HCT116 (cell line): ENCODE data around the gene OR2T2. TPM values are rescaled to one million over a fixed set of nuclear protein-coding genes. Genes with fewer than 3 reads are reported as not detected.

Experiments used
- ATAC-seq: fragments of 200-7000 bp; cut with Tn5 transposase; 2 replicates; pipeline ENCODE4 v1.9.1; 2020; ENCODE audit warnings: mild to moderate bottlenecking, moderate library complexity
- BruUV-seq: library from RNA; stranded (reverse); fragments of 400-500 nt; replicated peaks from 2 replicates; lab custom pipeline; 2021; lab: Mats Ljungman, UMichigan
- CTCF ChIA-PET: fragments of 300-600 bp; sonication (Branson Sonifier 250); formaldehyde crosslinking; loops from one replicate; lab custom pipeline; 2021; ENCODE audit warnings: antibody characterized with exemption; lab: Charles Lee
- POLR2A ChIA-PET: fragments of 300-600, 350-600 bp; sonication (Branson Sonifier 250); formaldehyde crosslinking; loops from one replicate; lab custom pipeline; 2021; ENCODE audit warnings: antibody characterized with exemption; lab: Charles Lee
- RAD21 ChIA-PET, 2 experiments: fragments of 300-600 bp; sonication (Branson Sonifier 250); formaldehyde crosslinking; loops; one replicate each; lab custom pipeline; 2023; ENCODE audit warnings: low total read pairs in 2 of 2; ENCODE audit not compliant: uncharacterized antibody in 2 of 2, unreplicated experiment in 2 of 2, low non-redundant PET in 1 of 2; lab: Charles Lee
- DNase-seq: peaks from one replicate; pipeline ENCODE4 v3.0.0-alpha.2; 2010; ENCODE audit warnings: low read depth, low spot score
- H2AFZ ChIP-seq: fragments of 200-600 bp; shearing (Covaris generic), sonication (generic); 2 replicates; pipeline ENCODE4 v1.6.1; 2017; ENCODE audit warnings: low read depth, mixed run types, mixed read lengths, antibody characterized with exemption, low read length; ENCODE audit not compliant: poor library complexity, severe bottlenecking
- H3K27ac ChIP-seq: 2 replicates; pipeline ENCODE4 v1.5.1; 2012; ENCODE audit warnings: low read depth, low read length
- H3K27me3 ChIP-seq: fragments of 200-600 bp; sonication (generic); 2 replicates; pipeline ENCODE4 v1.6.1; 2016; ENCODE audit warnings: mixed run types, low read length, mixed read lengths; ENCODE audit not compliant: insufficient read depth
- H3K36me3 ChIP-seq, 2 experiments: fragments of 200-500 bp in 1 of 2; fragments of 200-600 bp in 1 of 2; sonication (Bioruptor generic) in 1 of 2; sonication (generic) in 1 of 2; 2 replicates each; pipeline versions ENCODE4 v1.5.1 to v1.6.1; 2014 to 2016; ENCODE audit warnings: low read length in 2 of 2, inconsistent platforms in 1 of 2, mixed read lengths in 1 of 2, mixed run types in 1 of 2; ENCODE audit not compliant: insufficient read depth in 2 of 2, control insufficient read depth in 1 of 2
- H3K4me1 ChIP-seq, 2 experiments: fragments of 200-600 bp in 1 of 2; sonication (generic) in 1 of 2; 2 replicates each; pipeline versions ENCODE4 v1.5.1 to v1.6.1; 2012 to 2017; ENCODE audit warnings: low read length in 2 of 2, inconsistent platforms in 1 of 2, mild to moderate bottlenecking in 1 of 2, mixed read lengths in 1 of 2, mixed run types in 1 of 2, moderate library complexity in 1 of 2; ENCODE audit not compliant: insufficient read depth in 2 of 2, control insufficient read depth in 1 of 2
- H3K4me2 ChIP-seq: fragments of 200-600 bp; sonication (generic); 2 replicates; pipeline ENCODE4 v1.6.1; 2017; ENCODE audit warnings: mixed run types, low read length, mixed read lengths
- H3K4me3 ChIP-seq, 2 experiments: fragments of 200-600 bp in 1 of 2; sonication (generic) in 1 of 2; replicated peaks in 1 of 2; 2 replicates each; pipeline ENCODE4 v1.5.1; 2011 to 2016; ENCODE audit warnings: low read length in 2 of 2, control low read depth in 1 of 2, low read depth in 1 of 2, mild to moderate bottlenecking in 1 of 2, mixed read lengths in 1 of 2, mixed run types in 1 of 2
- H3K79me2 ChIP-seq: fragments of 200-600 bp; sonication (generic); 2 replicates; pipeline ENCODE4 v1.6.1; 2017; ENCODE audit warnings: mild to moderate bottlenecking, mixed run types, low read length, moderate library complexity, mixed read lengths; ENCODE audit not compliant: insufficient read depth
- H3K9ac ChIP-seq: fragments of 200-600 bp; sonication (generic); 2 replicates; pipeline ENCODE4 v1.6.1; 2016; ENCODE audit warnings: low read length, mixed read lengths
- H3K9me2 ChIP-seq: fragments of 200-600 bp; sonication (generic), shearing (Covaris generic); 2 replicates; pipeline ENCODE4 v1.6.1; 2017; ENCODE audit warnings: mixed run types, mild to moderate bottlenecking, moderate library complexity; ENCODE audit not compliant: insufficient read depth
- H3K9me3 ChIP-seq, 2 experiments: fragments of 200-500 bp in 1 of 2; fragments of 200-600 bp in 1 of 2; sonication (Bioruptor generic) in 1 of 2; sonication (generic) in 1 of 2; 2 replicates each; pipeline ENCODE4 v1.6.1; 2014 to 2017; ENCODE audit warnings: low read length in 2 of 2, mixed read lengths in 2 of 2, inconsistent platforms in 1 of 2, low read depth in 1 of 2, mild to moderate bottlenecking in 1 of 2, mixed run types in 1 of 2, moderate library complexity in 1 of 2; ENCODE audit not compliant: control insufficient read depth in 1 of 2, insufficient read depth in 1 of 2
- H4K20me1 ChIP-seq: fragments of 200-600 bp; sonication (generic), shearing (Covaris generic); 2 replicates; pipeline ENCODE4 v1.6.1; 2017; ENCODE audit warnings: mixed run types, mild to moderate bottlenecking, moderate library complexity; ENCODE audit not compliant: insufficient read depth
- CBX3 ChIP-seq: IDR thresholded peaks from 2 replicates; pipeline ENCODE4 v1.6.1; 2012; ENCODE audit warnings: low read depth
- EGR1 ChIP-seq: IDR thresholded peaks from 2 replicates; pipeline ENCODE4 v1.6.1; 2012; ENCODE audit warnings: low read depth
- ELF1 ChIP-seq: IDR thresholded peaks from 2 replicates; pipeline ENCODE4 v1.6.1; 2012; ENCODE audit warnings: low read depth, borderline replicate concordance
- EZH2phosphoT487 ChIP-seq: fragments of 200-600 bp; IDR thresholded peaks from 2 replicates; pipeline ENCODE4 v1.6.1; 2018; ENCODE audit warnings: antibody characterized with exemption, borderline replicate concordance
- FOSL1 ChIP-seq: IDR thresholded peaks from 2 replicates; pipeline ENCODE4 v1.6.1; 2012; ENCODE audit warnings: low read depth
- JUND ChIP-seq: IDR thresholded peaks from 2 replicates; pipeline ENCODE4 v1.6.1; 2012
- POLR2AphosphoS5 ChIP-seq: IDR thresholded peaks from 2 replicates; pipeline ENCODE4 v1.6.1; 2011; ENCODE audit warnings: mild to moderate bottlenecking, low read depth, low read length, moderate library complexity
- RAD21 ChIP-seq: IDR thresholded peaks from 2 replicates; pipeline ENCODE4 v1.6.1; 2012; ENCODE audit warnings: low read depth, mild to moderate bottlenecking
- SIN3A ChIP-seq: IDR thresholded peaks from 2 replicates; pipeline ENCODE4 v1.6.1; 2012; ENCODE audit warnings: low read depth
- SRF ChIP-seq: IDR thresholded peaks from 2 replicates; pipeline ENCODE4 v1.6.1; 2012; ENCODE audit warnings: low read depth
- TCF7L2 ChIP-seq: IDR thresholded peaks from 2 replicates; pipeline ENCODE4 v1.7.0; 2011; ENCODE audit warnings: borderline replicate concordance, inconsistent platforms; ENCODE audit not compliant: insufficient read depth, insufficient read length; ENCODE audit errors: extremely low read depth
- YY1 ChIP-seq: IDR thresholded peaks from 2 replicates; pipeline ENCODE4 v1.6.1; 2011; ENCODE audit warnings: low read length, low read depth, moderate library complexity, mild to moderate bottlenecking; ENCODE audit not compliant: insufficient replicate concordance; ENCODE audit errors: extremely low read depth
- ZFX ChIP-seq: fragments of 450-650 bp; IDR thresholded peaks from 2 replicates; pipeline ENCODE4 v1.6.1; 2017
- intact Hi-C: fragments of 100-400 bp; cut with micrococcal nuclease; formaldehyde crosslinking; loops from 2 replicates; pipeline ENCODE4 v1.10.0; 2022
- total RNA-seq: library from RNA; stranded (reverse); gene quantifications from one replicate; pipeline ENCODE4 v1.2.1, GENCODE V29; 2021; ENCODE audit not compliant: unreplicated experiment
- TF ChIP-seq, protein P1 (sequence below): IDR thresholded peaks from 2 replicates; pipeline ENCODE4 v1.6.1; 2012
- TF ChIP-seq, protein P2 (sequence below), 3 experiments: fragments of 200-600 bp in 1 of 3; sonication (generic) in 1 of 3; IDR thresholded peaks in 2 of 3; conservative IDR thresholded peaks in 1 of 3; 2 replicates each; pipeline ENCODE4 v1.5.1; 2012 to 2017; ENCODE audit warnings: low read depth in 2 of 3, low read length in 2 of 3, antibody characterized with exemption in 1 of 3, borderline replicate concordance in 1 of 3, control low read depth in 1 of 3, mild to moderate bottlenecking in 1 of 3, mixed read lengths in 1 of 3, mixed run types in 1 of 3, moderate library complexity in 1 of 3; ENCODE audit not compliant: insufficient read depth in 1 of 3
- TF ChIP-seq, protein P3 (sequence below): IDR thresholded peaks from 2 replicates; pipeline ENCODE4 v1.6.1; 2012
- TF ChIP-seq, protein P4 (sequence below): IDR thresholded peaks from 2 replicates; pipeline ENCODE4 v1.6.1; 2012; ENCODE audit warnings: low read depth

OR2T2 gene
- total RNA-seq, 1 experiment from 2014 or later: not detected

DNA sequence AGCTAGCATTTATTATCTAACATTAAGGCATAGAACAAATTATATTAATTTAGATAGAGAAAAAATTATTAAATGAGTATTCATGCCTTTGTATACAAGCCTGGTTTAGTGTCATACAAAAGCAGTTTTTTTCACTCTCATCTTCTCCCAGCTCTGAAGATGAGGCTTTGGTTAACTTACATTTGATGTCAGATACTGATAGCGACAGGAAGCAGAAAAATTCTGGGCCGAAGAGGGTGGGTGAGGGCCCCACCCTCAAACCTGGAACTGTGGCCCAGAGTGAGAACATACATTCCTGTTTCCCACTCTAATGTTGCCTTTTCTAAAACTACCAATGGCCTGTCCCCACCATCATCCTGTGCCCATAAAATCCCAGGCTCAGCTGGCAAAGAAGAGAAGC, 27.6 kb upstream of the OR2T2 start:
- no peak for DNase-seq
- Histone ChIP-seq H3K27me3 (no peaks in the 10 kb centered on the region), H3K4me1 (no peaks in the 10 kb centered on the region), H3K9ac (no peak overlapping the region), H4K20me1 (no peaks in the 10 kb centered on the region), H3K79me2 (no peaks in the 10 kb centered on the region), H3K4me3 (no peak overlapping the region), H2AFZ (no peak overlapping the region), H3K27ac (no peak overlapping the region), H3K9me2 (no peaks in the 10 kb centered on the region), H3K9me3 (peaks cover 6 to 9% of the 10 kb centered on the region in 2 experiments; a peak in 2 of 4 replicates), H3K4me2 (no peak overlapping the region), H3K36me3 (no peaks in the 10 kb centered on the region)
- CTCF ChIA-PET: no interaction called here
- intact Hi-C loops: no loop called here
- POLR2A ChIA-PET: no interaction called here
- no peak for ATAC-seq
- no TSS peak for BruUV-seq
- RAD21 ChIA-PET: no interaction called here
- no peak for TF ChIP-seq FOSL1
- TF ChIP-seq SIN3A: no peak
- TF ChIP-seq JUND: no peak
- no peak for TF ChIP-seq YY1

DNA sequence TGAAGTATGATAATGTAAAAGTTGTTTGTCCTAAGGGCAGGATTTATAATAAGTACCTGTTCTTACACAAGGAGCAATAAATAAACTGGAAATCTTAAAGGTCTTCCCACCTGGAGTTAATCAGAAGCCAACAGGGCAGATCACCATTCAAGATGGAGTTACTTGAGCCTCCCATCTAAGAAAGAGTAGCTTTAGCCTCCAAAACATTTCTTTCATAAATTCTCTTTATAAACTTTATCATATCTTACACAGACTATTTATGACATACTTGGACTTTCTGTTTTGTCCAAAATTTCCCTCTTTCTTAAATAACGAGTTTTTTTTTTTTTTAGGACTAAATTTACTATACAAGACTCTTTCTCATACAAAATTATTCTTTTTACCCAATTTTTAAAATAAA, 24.1 kb upstream of the OR2T2 start:
- ATAC-seq (no peak), DNase-seq (no peak)
- Histone ChIP-seq H3K27me3 (no peaks in the 10 kb centered on the region), H3K4me3 (no peak overlapping the region), H3K36me3 (no peaks in the 10 kb centered on the region), H3K9ac (no peak overlapping the region), H2AFZ (no peak overlapping the region), H3K27ac (no peak overlapping the region), H3K4me2 (no peak overlapping the region), H4K20me1 (no peaks in the 10 kb centered on the region), H3K4me1 (no peaks in the 10 kb centered on the region), H3K9me3 (peaks cover 3 to 9% of the 10 kb centered on the region in 2 experiments; a peak in 2 of 4 replicates), H3K9me2 (no peaks in the 10 kb centered on the region), H3K79me2 (no peaks in the 10 kb centered on the region)
- RAD21 ChIA-PET: no interaction called here
- POLR2A ChIA-PET: no interaction called here
- CTCF ChIA-PET: no interaction called here
- intact Hi-C loops: no loop called here
- BruUV-seq: no TSS peak
- TF ChIP-seq SRF (no peak), ZFX (no peak), EGR1 (no peak), POLR2AphosphoS5 (no peak), RAD21 (no peak), CBX3 (no peak), JUND (no peak), EZH2phosphoT487 (no peak), YY1 (no peak), ELF1 (no peak), TCF7L2 (no peak)
- TF ChIP-seq, protein P1, sequence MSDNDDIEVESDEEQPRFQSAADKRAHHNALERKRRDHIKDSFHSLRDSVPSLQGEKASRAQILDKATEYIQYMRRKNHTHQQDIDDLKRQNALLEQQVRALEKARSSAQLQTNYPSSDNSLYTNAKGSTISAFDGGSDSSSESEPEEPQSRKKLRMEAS: no peak
- TF ChIP-seq, protein P2, sequence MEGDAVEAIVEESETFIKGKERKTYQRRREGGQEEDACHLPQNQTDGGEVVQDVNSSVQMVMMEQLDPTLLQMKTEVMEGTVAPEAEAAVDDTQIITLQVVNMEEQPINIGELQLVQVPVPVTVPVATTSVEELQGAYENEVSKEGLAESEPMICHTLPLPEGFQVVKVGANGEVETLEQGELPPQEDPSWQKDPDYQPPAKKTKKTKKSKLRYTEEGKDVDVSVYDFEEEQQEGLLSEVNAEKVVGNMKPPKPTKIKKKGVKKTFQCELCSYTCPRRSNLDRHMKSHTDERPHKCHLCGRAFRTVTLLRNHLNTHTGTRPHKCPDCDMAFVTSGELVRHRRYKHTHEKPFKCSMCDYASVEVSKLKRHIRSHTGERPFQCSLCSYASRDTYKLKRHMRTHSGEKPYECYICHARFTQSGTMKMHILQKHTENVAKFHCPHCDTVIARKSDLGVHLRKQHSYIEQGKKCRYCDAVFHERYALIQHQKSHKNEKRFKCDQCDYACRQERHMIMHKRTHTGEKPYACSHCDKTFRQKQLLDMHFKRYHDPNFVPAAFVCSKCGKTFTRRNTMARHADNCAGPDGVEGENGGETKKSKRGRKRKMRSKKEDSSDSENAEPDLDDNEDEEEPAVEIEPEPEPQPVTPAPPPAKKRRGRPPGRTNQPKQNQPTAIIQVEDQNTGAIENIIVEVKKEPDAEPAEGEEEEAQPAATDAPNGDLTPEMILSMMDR (IDR thresholded peaks at IDR 0.05 in 2 of 3, conservative IDR thresholded peaks at IDR 0.05 in 1 of 3; ENCODE audit: borderline replicate concordance in 1 of 3, insufficient read depth in 1 of 3, low read depth in 2 of 3, low read length in 2 of 3): no peak
- TF ChIP-seq, protein P3, sequence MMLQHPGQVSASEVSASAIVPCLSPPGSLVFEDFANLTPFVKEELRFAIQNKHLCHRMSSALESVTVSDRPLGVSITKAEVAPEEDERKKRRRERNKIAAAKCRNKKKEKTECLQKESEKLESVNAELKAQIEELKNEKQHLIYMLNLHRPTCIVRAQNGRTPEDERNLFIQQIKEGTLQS: no peak
- TF ChIP-seq, protein P4, sequence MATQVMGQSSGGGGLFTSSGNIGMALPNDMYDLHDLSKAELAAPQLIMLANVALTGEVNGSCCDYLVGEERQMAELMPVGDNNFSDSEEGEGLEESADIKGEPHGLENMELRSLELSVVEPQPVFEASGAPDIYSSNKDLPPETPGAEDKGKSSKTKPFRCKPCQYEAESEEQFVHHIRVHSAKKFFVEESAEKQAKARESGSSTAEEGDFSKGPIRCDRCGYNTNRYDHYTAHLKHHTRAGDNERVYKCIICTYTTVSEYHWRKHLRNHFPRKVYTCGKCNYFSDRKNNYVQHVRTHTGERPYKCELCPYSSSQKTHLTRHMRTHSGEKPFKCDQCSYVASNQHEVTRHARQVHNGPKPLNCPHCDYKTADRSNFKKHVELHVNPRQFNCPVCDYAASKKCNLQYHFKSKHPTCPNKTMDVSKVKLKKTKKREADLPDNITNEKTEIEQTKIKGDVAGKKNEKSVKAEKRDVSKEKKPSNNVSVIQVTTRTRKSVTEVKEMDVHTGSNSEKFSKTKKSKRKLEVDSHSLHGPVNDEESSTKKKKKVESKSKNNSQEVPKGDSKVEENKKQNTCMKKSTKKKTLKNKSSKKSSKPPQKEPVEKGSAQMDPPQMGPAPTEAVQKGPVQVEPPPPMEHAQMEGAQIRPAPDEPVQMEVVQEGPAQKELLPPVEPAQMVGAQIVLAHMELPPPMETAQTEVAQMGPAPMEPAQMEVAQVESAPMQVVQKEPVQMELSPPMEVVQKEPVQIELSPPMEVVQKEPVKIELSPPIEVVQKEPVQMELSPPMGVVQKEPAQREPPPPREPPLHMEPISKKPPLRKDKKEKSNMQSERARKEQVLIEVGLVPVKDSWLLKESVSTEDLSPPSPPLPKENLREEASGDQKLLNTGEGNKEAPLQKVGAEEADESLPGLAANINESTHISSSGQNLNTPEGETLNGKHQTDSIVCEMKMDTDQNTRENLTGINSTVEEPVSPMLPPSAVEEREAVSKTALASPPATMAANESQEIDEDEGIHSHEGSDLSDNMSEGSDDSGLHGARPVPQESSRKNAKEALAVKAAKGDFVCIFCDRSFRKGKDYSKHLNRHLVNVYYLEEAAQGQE: no peak
